A549 treated with AZD9567 at 1 μM for 4 hours (cell line): ENCODE data around the gene ICOSLG. TPM values are rescaled to one million over a fixed set of nuclear protein-coding genes. Genes with fewer than 3 reads are reported as not detected.

Source experiments
- total RNA-seq: library from RNA; stranded (reverse); fragments of 200-300 nt; extraction: Qiagen RNA extraction; gene quantifications from 5 replicates; pipeline ENCODE4 v1.2.3, GENCODE V29; 2022; ENCODE audit not compliant: insufficient read depth

Gene ICOSLG
- total RNA-seq: 2.4 to 5.0 TPM (median 4.7 TPM) in 5 replicates

DNA sequence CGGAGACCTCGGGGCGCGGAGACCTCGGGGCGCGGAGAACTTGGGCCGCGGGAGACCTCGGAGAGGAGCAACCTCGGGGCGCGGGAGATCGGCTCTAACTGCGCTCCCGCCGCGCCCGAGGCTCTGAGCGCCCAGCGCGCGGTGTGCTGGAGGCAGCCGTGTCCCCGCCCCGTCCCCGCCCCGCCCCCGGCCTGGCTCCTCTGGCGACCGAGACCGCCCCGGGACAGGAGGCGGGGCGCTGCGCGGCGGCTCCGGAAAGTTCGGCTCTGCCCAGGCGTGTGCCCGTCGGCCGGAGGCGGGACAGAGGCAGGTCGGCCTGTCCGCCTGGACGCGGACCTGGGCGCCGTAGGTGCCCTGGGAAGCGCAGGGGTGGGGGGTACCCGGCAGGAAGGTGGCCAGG is at the start of gene ICOSLG:
TSS of gene ICOSLG (minus strand) at position 102 of the 400 bp plus-strand sequence. CDS start 126 bp downstream, outside the sequence.

GRCh38 chr21:44285138-44285992 is 44.6 kb upstream of the ICOSLG start, which contains the start of gene AIRE:
Gene AIRE (plus strand): TSS chr21:44285876. CDS start chr21:44286007, 131 bp downstream.

GRCh38 chr21:44261675-44262295 is 21.0 kb upstream of the ICOSLG start, which contains the start of gene DNMT3L:
Gene DNMT3L (minus strand): TSS chr21:44261897. CDS start chr21:44261259, 638 bp downstream.

Other genes with a start within 250 kb of the ICOSLG start
- 13.4 to 18.1 TPM (median 17.8 TPM) in 5 replicates for gene TRAPPC10, start 228.6 kb downstream of the ICOSLG start, total RNA-seq
- 1.2 to 4.1 TPM (median 1.8 TPM) in 5 replicates for gene PWP2, start 133.5 kb downstream of the ICOSLG start, total RNA-seq
- gene GATD3, start 107.3 kb downstream of the ICOSLG start, total RNA-seq: 2.6 to 3.3 TPM (median 3.3 TPM) in 4 of 5 replicates, not detected in the other
- gene DNMT3L, start 21.0 kb upstream of the ICOSLG start, total RNA-seq: not detected in 5 replicates
- not detected in 5 replicates for gene AIRE, start 44.9 kb upstream of the ICOSLG start, total RNA-seq
- 35.2 to 59.2 TPM (median 53.6 TPM) in 5 replicates for gene PFKL, start 59.1 kb upstream of the ICOSLG start, total RNA-seq
- 4.7 to 11.8 TPM (median 9.1 TPM) in 5 replicates for gene CFAP410, start 98.4 kb upstream of the ICOSLG start, total RNA-seq
- gene TRPM2, start 112.7 kb upstream of the ICOSLG start, total RNA-seq: 7.2 to 9.5 TPM (median 7.9 TPM) in 5 replicates
- 1.6 to 2.8 TPM (median 2.4 TPM) in 5 replicates for gene LRRC3, start 214.6 kb upstream of the ICOSLG start, total RNA-seq